HEK293 (cell line): ENCODE data around the gene POLR2H.

Experiments used
- CTCF ChIA-PET: fragments of 350-600 bp; formaldehyde crosslinking; extraction: SDS; loops from one replicate; lab custom pipeline; 2021; ENCODE audit warnings: antibody characterized with exemption; lab: Yijun Ruan, JAX
- POLR2A ChIA-PET: fragments of 300-600 bp; formaldehyde crosslinking; extraction: SDS; loops from one replicate; lab custom pipeline; 2020; ENCODE audit warnings: antibody characterized with exemption, inconsistent platforms; lab: Yijun Ruan, JAX
- H3K27ac ChIP-seq: fragments of 200-500 bp; sonication (Bioruptor generic); 2 replicates; pipeline ENCODE4 v1.5.1; 2014; ENCODE audit warnings: low read depth, low read length, control low read depth, inconsistent platforms; ENCODE audit errors: extremely low read depth
- H3K36me3 ChIP-seq, 2 experiments: fragments of 200-500 bp in 1 of 2; sonication (Bioruptor generic) in 1 of 2; 1 replicate in 1 of 2; 2 replicates in 1 of 2; pipeline ENCODE4 v1.5.1; 2014 to 2017; ENCODE audit warnings: inconsistent platforms in 2 of 2, low read length in 2 of 2; ENCODE audit not compliant: control insufficient read depth in 2 of 2, insufficient read depth in 1 of 2
- H3K4me1 ChIP-seq: fragments of 200-500 bp; sonication (Bioruptor generic); 2 replicates; pipeline ENCODE4 v1.5.1; 2014; ENCODE audit warnings: mild to moderate bottlenecking, low read length, inconsistent platforms; ENCODE audit not compliant: control insufficient read depth, insufficient read depth
- H3K4me3 ChIP-seq: 2 replicates; pipeline ENCODE4 v1.5.1; 2011; ENCODE audit warnings: low read depth, mild to moderate bottlenecking, control low read depth, low read length, moderate library complexity
- H3K9me3 ChIP-seq: fragments of 200-500 bp; sonication (Bioruptor generic); 2 replicates; pipeline ENCODE4 v1.5.1; 2014; ENCODE audit warnings: low read depth, low read length, inconsistent platforms; ENCODE audit not compliant: control insufficient read depth, insufficient read depth
- FEZF1 ChIP-seq: fragments of 450-650 bp; formaldehyde crosslinking; IDR thresholded peaks from 2 replicates; pipeline ENCODE4 v1.5.1; 2016; ENCODE audit warnings: missing biosample characterization, missing genetic modification characterization
- GLIS2 ChIP-seq: fragments of 450-650 bp; formaldehyde crosslinking; IDR thresholded peaks from 2 replicates; pipeline ENCODE4 v1.5.1; 2016; ENCODE audit warnings: missing biosample characterization, missing genetic modification characterization
- KLF10 ChIP-seq: fragments of 450-650 bp; IDR thresholded peaks from 2 replicates; pipeline ENCODE4 v1.5.1; 2018; ENCODE audit warnings: missing biosample characterization, mild to moderate bottlenecking, missing genetic modification characterization
- PATZ1 ChIP-seq: fragments of 450-650 bp; formaldehyde crosslinking; IDR thresholded peaks from 2 replicates; pipeline ENCODE4 v1.5.1; 2016; ENCODE audit warnings: missing biosample characterization, missing genetic modification characterization
- REPIN1 ChIP-seq: fragments of 450-650 bp; formaldehyde crosslinking; IDR thresholded peaks from 2 replicates; pipeline ENCODE4 v1.5.1; 2017; ENCODE audit warnings: missing biosample characterization, missing genetic modification characterization, low read depth
- SP2 ChIP-seq: fragments of 450-650 bp; formaldehyde crosslinking; IDR thresholded peaks from 2 replicates; pipeline ENCODE4 v1.5.1; 2016; ENCODE audit warnings: missing biosample characterization, missing genetic modification characterization
- SP3 ChIP-seq: fragments of 450-650 bp; formaldehyde crosslinking; IDR thresholded peaks from 2 replicates; pipeline ENCODE4 v1.5.1; 2016; ENCODE audit warnings: missing biosample characterization, missing genetic modification characterization
- YY1 ChIP-seq: fragments of 450-650 bp; formaldehyde crosslinking; IDR thresholded peaks from 2 replicates; pipeline ENCODE4 v1.5.1; 2018; ENCODE audit warnings: missing biosample characterization, missing genetic modification characterization
- ZBTB20 ChIP-seq: fragments of 450-650 bp; formaldehyde crosslinking; IDR thresholded peaks from 2 replicates; pipeline ENCODE4 v1.5.1; 2016; ENCODE audit warnings: missing biosample characterization, missing genetic modification characterization
- ZBTB26 ChIP-seq: fragments of 450-650 bp; formaldehyde crosslinking; optimal IDR thresholded peaks from 2 replicates; pipeline ENCODE3; 2016; ENCODE audit warnings: missing biosample characterization, mild to moderate bottlenecking, missing genetic modification characterization
- ZBTB7A ChIP-seq: fragments of 450-650 bp; formaldehyde crosslinking; IDR thresholded peaks from 2 replicates; pipeline ENCODE4 v1.5.1; 2016; ENCODE audit warnings: low read depth, missing biosample characterization, missing genetic modification characterization
- ZBTB8A ChIP-seq: fragments of 450-650 bp; formaldehyde crosslinking; IDR thresholded peaks from 2 replicates; pipeline ENCODE4 v1.5.1; 2016; ENCODE audit warnings: missing biosample characterization, missing genetic modification characterization
- ZNF449 ChIP-seq: fragments of 450-650 bp; formaldehyde crosslinking; IDR thresholded peaks from 2 replicates; pipeline ENCODE4 v1.5.1; 2017; ENCODE audit warnings: missing biosample characterization, mild to moderate bottlenecking, missing genetic modification characterization, moderate library complexity
- ZNF521 ChIP-seq: fragments of 450-650 bp; formaldehyde crosslinking; IDR thresholded peaks from 2 replicates; pipeline ENCODE4 v1.5.1; 2017; ENCODE audit warnings: missing biosample characterization, mild to moderate bottlenecking, missing genetic modification characterization
- ZNF549 ChIP-seq: fragments of 450-650 bp; IDR thresholded peaks from 2 replicates; pipeline ENCODE4 v1.5.1; 2018; ENCODE audit warnings: missing biosample characterization, missing genetic modification characterization, mild to moderate bottlenecking, inconsistent platforms, moderate library complexity
- ZNF561 ChIP-seq: fragments of 450-650 bp; IDR thresholded peaks from 2 replicates; pipeline ENCODE4 v1.5.1; 2018; ENCODE audit warnings: missing biosample characterization, missing genetic modification characterization, borderline replicate concordance
- ZNF629 ChIP-seq: fragments of 450-650 bp; formaldehyde crosslinking; IDR thresholded peaks from 2 replicates; pipeline ENCODE4 v1.5.1; 2017; ENCODE audit warnings: missing biosample characterization, missing genetic modification characterization
- ZNF658 ChIP-seq: fragments of 450-650 bp; formaldehyde crosslinking; IDR thresholded peaks from 2 replicates; pipeline ENCODE4; 2016; ENCODE audit warnings: missing biosample characterization, missing genetic modification characterization
- ZXDB ChIP-seq: fragments of 450-650 bp; formaldehyde crosslinking; IDR thresholded peaks from 2 replicates; pipeline ENCODE4 v1.5.1; 2016; ENCODE audit warnings: missing biosample characterization, missing genetic modification characterization
- TF ChIP-seq, protein P1 (sequence below): sonication (generic); formaldehyde crosslinking; IDR thresholded peaks from 2 replicates; pipeline ENCODE4 v1.8.1; 2022; ENCODE audit warnings: mild to moderate bottlenecking, moderate library complexity, missing genetic modification reagents
- TF ChIP-seq, protein P2 (sequence below): fragments of 450-650 bp; formaldehyde crosslinking; IDR thresholded peaks from 2 replicates; pipeline ENCODE4 v1.5.1; 2016; ENCODE audit warnings: missing biosample characterization, missing genetic modification characterization
- TF ChIP-seq, protein P3 (sequence below): fragments of 450-650 bp; formaldehyde crosslinking; conservative IDR thresholded peaks from 2 replicates; pipeline ENCODE4 v1.5.1; 2016; ENCODE audit warnings: low read depth, missing biosample characterization, missing genetic modification characterization

POLR2H gene

DNA sequence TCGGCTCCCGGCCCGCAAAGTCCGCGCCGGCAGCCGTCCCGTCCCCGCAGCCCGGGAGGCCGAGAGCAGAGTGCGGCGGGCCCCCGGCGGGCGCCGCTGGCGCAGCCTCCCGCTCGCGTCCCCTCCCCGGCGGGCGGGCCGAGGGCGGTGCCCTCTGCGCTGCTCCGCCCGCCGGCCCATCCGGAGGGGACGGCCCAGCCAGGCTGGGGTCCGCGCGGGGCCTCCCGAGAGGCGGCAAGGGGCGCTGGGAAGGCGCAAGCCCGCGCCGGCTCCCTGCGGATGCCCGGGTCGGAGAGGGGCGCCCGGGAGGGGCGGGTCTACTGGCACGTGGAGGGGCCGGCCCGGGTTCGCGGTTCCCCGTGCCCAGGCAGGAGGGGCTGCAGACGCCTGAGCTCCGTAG lies at the start of gene POLR2H, which contains the start of gene CLCN2:
Gene POLR2H (plus strand): TSS at position 179 of the 400 bp plus-strand sequence. CDS start 1,783 bp downstream, outside the sequence.
Gene CLCN2 (minus strand): TSS at position 74 of the 400 bp plus-strand sequence. CDS start 126 bp downstream, outside the sequence.
- peak; percentile 71 for TF ChIP-seq ZBTB26 (tag by site-specific recombination)
- TF ChIP-seq GLIS2 (tag by site-specific recombination) = peak; percentile 40; the same call in 1 of the 2 replicates
- TF ChIP-seq ZBTB7A = no peak
- no peak for TF ChIP-seq ZNF549 (tag by site-specific recombination)
- peak; percentile 69; the same call in 1 of the 2 replicates for TF ChIP-seq KLF10 (tag by site-specific recombination)
- TF ChIP-seq, protein P1, sequence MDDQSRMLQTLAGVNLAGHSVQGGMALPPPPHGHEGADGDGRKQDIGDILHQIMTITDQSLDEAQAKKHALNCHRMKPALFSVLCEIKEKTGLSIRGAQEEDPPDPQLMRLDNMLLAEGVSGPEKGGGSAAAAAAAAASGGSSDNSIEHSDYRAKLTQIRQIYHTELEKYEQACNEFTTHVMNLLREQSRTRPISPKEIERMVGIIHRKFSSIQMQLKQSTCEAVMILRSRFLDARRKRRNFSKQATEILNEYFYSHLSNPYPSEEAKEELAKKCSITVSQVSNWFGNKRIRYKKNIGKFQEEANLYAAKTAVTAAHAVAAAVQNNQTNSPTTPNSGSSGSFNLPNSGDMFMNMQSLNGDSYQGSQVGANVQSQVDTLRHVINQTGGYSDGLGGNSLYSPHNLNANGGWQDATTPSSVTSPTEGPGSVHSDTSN = 0 out of 2 replicates have a peak, but pooled peaks have one; percentile 32
- TF ChIP-seq, protein P2, sequence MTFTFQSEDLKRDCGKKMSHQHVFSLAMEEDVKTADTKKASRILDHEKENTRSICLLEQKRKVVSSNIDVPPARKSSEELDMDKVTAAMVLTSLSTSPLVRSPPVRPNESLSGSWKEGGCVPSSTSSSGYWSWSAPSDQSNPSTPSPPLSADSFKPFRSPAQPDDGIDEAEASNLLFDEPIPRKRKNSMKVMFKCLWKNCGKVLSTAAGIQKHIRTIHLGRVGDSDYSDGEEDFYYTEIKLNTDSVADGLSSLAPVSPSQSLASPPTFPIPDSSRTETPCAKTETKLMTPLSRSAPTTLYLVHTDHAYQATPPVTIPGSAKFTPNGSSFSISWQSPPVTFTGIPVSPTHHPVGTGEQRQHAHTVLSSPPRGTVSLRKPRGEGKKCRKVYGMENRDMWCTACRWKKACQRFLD (tag by site-specific recombination) = no peak
- TF ChIP-seq YY1 (tag by site-specific recombination) = no peak
- peak; percentile 86 for TF ChIP-seq ZXDB (tag by site-specific recombination)
- peak; percentile 56; the same call in 1 of the 2 replicates for TF ChIP-seq ZNF449
- no peak for TF ChIP-seq ZNF658 (tag by site-specific recombination)
- peak; percentile 92 for TF ChIP-seq ZBTB8A (tag by site-specific recombination)
- TF ChIP-seq ZBTB20 (tag by site-specific recombination) = peak; percentile 26; the same call in 1 of the 2 replicates
- TF ChIP-seq ZNF561 (tag by site-specific recombination) = 0 out of 2 replicates have a peak, but pooled peaks have one; percentile 41
- H3K36me3 ChIP-seq = peaks cover 3 to 44% of the 10 kb centered on the region in 2 experiments; a peak in 2 of 3 replicates
- ChIA-PET POLR2A (interaction anchor here (1.0 to 2.7 kb wide), 5 partner anchors 8 to 41 kb away, joined by 3 to 9 read pairs (median 3); no protein-coding TSS in a partner anchor), CTCF (interaction anchor here (1.0 to 3.3 kb wide), 2 partner anchors 10 to 15 kb away, joined by 4 to 13 read pairs; no protein-coding TSS in a partner anchor)
- H3K27ac ChIP-seq = peak within 1 kb of the TSS; percentile 88
- H3K4me3 ChIP-seq = peak within 1 kb of the TSS; percentile 84
- H3K9me3 ChIP-seq = no peaks in the 10 kb centered on the region
- no peaks in the 10 kb centered on the region for H3K4me1 ChIP-seq

DNA sequence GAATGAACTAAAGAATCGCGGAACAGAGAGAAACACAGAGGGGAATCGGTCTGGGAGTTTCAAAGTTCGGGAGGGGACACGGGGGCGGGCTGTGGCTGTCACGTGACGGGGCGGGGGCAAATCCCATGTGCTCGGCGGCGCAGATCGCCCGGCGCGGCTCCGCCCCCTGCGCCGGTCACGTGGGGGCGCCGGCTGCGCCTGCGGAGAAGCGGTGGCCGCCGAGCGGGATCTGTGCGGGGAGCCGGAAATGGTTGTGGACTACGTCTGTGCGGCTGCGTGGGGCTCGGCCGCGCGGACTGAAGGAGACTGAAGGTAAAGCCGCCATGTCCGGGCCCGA lies 47.2 kb upstream of the POLR2H start, which contains the start of gene EIF4G1:
Gene EIF4G1 (plus strand): TSS at position 244 of the 337 bp plus-strand sequence. CDS start 1,191 bp downstream, outside the sequence.
- peak within 1 kb of the TSS; percentile 100 for H3K27ac ChIP-seq
- peak within 1 kb of the TSS; percentile 96 for H3K4me3 ChIP-seq
- no peaks in the 10 kb centered on the region for H3K9me3 ChIP-seq
- peaks cover 4% of the 10 kb centered on the region; the same call in 1 of the 2 replicates for H3K4me1 ChIP-seq
- H3K36me3 ChIP-seq = peaks cover 16 to 47% of the 10 kb centered on the region in 2 experiments
- POLR2A ChIA-PET = no interaction called here
- CTCF ChIA-PET = no interaction called here
- TF ChIP-seq SP2 (tag by site-specific recombination) (peak; percentile 44), FEZF1 (tag by site-specific recombination) (no peak), ZNF449 (no peak), ZNF521 (tag by site-specific recombination) (no peak), ZNF629 (tag by site-specific recombination) (no peak), PATZ1 (peak; percentile 76), ZBTB20 (tag by site-specific recombination) (0 out of 2 replicates have a peak, but pooled peaks have one; percentile 22), SP3 (tag by site-specific recombination) (peak; percentile 51), REPIN1 (no peak)
- TF ChIP-seq, protein P3, sequence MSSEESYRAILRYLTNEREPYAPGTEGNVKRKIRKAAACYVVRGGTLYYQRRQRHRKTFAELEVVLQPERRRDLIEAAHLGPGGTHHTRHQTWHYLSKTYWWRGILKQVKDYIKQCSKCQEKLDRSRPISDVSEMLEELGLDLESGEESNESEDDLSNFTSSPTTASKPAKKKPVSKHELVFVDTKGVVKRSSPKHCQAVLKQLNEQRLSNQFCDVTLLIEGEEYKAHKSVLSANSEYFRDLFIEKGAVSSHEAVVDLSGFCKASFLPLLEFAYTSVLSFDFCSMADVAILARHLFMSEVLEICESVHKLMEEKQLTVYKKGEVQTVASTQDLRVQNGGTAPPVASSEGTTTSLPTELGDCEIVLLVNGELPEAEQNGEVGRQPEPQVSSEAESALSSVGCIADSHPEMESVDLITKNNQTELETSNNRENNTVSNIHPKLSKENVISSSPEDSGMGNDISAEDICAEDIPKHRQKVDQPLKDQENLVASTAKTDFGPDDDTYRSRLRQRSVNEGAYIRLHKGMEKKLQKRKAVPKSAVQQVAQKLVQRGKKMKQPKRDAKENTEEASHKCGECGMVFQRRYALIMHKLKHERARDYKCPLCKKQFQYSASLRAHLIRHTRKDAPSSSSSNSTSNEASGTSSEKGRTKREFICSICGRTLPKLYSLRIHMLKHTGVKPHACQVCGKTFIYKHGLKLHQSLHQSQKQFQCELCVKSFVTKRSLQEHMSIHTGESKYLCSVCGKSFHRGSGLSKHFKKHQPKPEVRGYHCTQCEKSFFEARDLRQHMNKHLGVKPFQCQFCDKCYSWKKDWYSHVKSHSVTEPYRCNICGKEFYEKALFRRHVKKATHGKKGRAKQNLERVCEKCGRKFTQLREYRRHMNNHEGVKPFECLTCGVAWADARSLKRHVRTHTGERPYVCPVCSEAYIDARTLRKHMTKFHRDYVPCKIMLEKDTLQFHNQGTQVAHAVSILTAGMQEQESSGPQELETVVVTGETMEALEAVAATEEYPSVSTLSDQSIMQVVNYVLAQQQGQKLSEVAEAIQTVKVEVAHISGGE (tag by site-specific recombination) = 0 out of 2 replicates have a peak, but pooled peaks have one; percentile 16
